Measurements from ENCODE around the gene ZBTB24.
"Not testable (repeated sequence)": the region's sequence is repeated elsewhere in the genome, so short reads cannot be mapped to it uniquely, and the experiment has no call there.

ZBTB24 gene

DNA sequence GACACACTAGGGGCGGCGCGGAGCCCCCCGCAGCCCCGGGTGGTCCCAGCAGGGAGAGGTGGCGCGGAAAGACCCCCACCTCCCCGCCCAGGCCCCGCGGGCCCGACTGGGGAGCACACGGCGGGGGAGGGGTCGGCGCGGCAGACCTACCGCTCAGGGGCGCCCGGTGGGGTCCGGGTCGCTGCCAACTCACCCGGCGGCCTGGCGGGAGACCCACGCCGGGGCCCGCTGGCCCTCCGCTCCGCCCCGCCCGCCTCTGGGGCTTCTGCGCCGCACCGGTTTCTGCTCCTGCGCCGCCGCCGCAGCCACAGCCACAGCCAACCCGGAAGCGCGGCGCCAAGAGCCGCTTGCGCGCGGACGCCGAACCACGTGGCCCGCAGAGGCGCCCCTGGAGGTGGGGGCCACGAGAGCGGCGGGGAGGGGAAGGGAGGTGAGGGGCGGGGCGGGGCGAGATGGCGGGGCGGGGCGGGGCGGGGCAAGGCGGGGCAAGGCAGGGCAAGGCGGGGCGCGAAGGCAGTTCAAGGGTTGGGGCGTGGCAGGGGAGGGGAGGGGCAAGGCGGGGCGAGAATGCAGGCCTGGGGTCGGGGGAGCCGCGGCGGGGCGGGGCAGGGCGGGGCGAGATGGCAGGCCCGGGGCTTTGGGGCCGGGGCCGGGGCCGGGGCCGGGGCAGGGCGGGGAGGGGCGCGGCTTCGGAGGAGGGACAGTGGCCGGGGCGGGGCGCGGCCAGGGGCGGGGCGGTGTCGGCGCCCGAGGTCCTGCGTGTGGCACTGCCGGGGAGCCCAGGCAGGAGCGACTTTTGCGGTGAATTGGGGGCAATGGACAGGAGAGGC, at the start of gene ZBTB24:
TSS of gene ZBTB24 (minus strand) at position 315 of the 830 bp plus-strand sequence. CDS start 1,193 bp downstream, outside the sequence.
- DNase-seq (ENCODE audit: low read depth): peak; percentile 67
- peak within 1 kb of the TSS; percentile 90 for H3K4me3 ChIP-seq (ENCODE audit: low read depth, low read length)

- H3K4me3 ChIP-seq (ENCODE audit: low read depth, low read length): no peak overlapping the region
- no peak for DNase-seq (ENCODE audit: low read depth)
Measured at GRCh38 chr6:109531446-109531845, 48.4 kb upstream of the ZBTB24 start.

- DNase-seq (ENCODE audit: low read depth): no peak
- no peak overlapping the region for H3K4me3 ChIP-seq (ENCODE audit: low read depth, low read length)
Measured at GRCh38 chr6:109527989-109528388, 45.0 kb upstream of the ZBTB24 start.

DNA sequence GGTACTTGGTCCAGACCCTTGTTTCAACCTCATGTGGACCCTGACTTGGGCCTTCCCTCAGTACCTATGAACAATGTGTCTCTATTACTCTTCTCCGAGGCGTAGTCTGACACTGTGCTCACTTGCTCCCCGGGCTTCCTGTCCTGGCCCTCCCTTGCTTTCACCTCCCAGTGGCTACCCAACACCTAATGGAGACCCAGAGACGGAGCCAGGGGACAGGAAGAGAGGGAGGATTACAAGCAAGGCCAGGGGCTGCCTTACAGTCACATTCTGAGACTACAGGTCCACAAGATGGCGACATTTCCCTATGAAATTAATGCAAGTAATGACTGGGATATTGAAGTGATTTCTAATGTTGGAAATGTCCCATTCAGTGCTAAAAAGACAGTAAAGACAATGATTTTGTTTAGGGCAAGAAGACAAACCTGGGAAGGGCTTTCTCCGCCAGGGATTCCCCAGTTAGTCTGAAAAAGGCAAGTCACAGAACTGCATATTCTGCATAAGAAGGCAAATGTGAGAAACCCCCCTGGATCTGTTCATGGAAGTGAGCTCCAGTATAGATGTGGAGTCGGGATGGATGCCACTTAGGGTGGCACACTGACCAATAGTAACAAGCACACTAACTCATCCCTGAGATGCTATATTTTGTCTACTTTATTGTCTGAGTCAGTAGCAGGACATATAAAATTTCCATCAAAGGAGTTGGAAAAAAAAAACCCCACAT, 44.0 kb upstream of the ZBTB24 start:
- no peak for DNase-seq (ENCODE audit: low read depth)
- H3K4me3 ChIP-seq (ENCODE audit: low read depth, low read length): no peak overlapping the region

DNA sequence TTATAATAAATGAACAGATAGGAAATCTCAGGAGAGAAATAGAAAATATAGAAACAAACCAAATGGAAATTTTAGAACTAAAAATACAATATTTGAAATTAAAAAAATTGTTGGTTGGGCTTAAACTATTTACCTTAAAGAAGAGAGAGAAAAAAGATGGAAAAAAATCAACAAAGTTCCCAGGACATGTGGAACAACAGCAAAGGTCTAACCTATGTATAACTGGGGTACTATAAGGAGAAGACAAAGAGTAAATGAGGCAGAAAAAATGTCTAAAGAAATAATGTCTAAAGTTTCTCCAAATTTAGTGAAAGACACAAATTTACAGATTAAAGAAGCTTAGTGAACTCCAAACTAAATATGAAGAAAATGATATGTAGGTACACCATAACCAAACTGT, 41.1 kb upstream of the ZBTB24 start:
- DNase-seq (ENCODE audit: low read depth): no peak

GRCh38 chr6:109523478-109523877, 40.5 kb upstream of the ZBTB24 start:
- DNase-seq (ENCODE audit: low read depth): peak; percentile 30
- H3K4me3 ChIP-seq (ENCODE audit: low read depth, low read length): no peak overlapping the region

More for the DNA sequence above, 41.1 kb upstream of the ZBTB24 start:
- no peak overlapping the region for H3K4me3 ChIP-seq (ENCODE audit: low read depth, low read length)

- no peak overlapping the region for H3K4me3 ChIP-seq (ENCODE audit: low read depth, low read length)
- DNase-seq (ENCODE audit: low read depth): no peak
Measured at GRCh38 chr6:109521080-109521479, 38.1 kb upstream of the ZBTB24 start.

DNA sequence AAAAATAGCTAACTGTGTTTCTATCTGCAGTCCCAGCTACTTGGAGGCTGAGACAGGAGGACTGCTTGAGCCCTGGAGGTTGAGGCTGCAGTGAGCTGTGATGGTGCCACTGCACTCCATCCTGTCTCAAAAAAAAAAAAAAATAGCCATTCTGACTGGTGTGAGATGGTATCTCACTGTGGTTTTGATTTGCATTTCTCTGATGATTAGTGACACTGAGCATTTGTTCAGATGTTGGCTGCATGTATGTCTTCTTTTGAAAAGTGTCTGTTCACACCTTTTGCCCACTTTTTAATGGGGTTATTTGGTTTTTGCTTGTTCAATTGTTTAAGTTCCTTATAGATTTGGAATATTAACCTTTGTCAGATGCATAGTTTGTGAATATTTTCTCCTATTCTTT, 36.6 kb upstream of the ZBTB24 start:
- not testable (repeated sequence) for DNase-seq (ENCODE audit: low read depth); H3K4me3 ChIP-seq (ENCODE audit: low read depth, low read length)

- no peak overlapping the region for H3K4me3 ChIP-seq (ENCODE audit: low read depth, low read length)
- no peak for DNase-seq (ENCODE audit: low read depth)
Measured at GRCh38 chr6:109516929-109517328, 33.9 kb upstream of the ZBTB24 start.

DNA sequence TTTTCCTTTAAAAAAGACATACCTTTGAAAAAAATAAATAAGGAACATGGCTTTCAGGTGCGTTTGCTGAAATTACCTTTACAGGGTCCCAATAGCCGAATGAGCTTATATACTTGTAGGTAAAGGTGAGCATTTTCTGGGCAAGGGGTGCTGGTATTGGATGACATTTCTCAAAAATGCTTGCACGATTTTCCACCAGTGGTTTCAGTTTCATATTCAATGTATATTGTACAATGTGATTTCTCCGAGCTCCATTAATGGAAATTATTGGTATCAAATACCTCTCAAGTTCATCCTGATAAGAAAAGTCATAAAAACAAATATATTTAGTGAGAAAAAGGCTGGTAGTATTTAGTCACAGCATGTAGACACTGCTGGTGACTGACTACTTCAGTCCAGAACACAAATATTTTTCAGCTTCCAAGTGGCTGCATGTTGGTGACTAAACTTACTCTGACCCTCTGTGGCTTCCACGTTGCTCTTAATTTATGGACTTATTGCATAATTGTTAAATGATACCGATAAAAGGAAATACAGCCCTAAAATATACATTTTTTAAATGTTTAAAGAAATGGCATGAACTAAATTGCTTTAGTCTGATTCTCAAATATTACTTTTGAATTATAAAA, 32.9 kb upstream of the ZBTB24 start:
- DNase-seq (ENCODE audit: low read depth): no peak
- no peak overlapping the region for H3K4me3 ChIP-seq (ENCODE audit: low read depth, low read length)

GRCh38 chr6:109514946-109515345, 31.9 kb upstream of the ZBTB24 start:
- no peak overlapping the region for H3K4me3 ChIP-seq (ENCODE audit: low read depth, low read length)
- no peak for DNase-seq (ENCODE audit: low read depth)

GRCh38 chr6:109513571-109514071, 30.6 kb upstream of the ZBTB24 start:
- DNase-seq (ENCODE audit: low read depth): peak; percentile 51
- H3K4me3 ChIP-seq (ENCODE audit: low read depth, low read length): no peak overlapping the region

DNA sequence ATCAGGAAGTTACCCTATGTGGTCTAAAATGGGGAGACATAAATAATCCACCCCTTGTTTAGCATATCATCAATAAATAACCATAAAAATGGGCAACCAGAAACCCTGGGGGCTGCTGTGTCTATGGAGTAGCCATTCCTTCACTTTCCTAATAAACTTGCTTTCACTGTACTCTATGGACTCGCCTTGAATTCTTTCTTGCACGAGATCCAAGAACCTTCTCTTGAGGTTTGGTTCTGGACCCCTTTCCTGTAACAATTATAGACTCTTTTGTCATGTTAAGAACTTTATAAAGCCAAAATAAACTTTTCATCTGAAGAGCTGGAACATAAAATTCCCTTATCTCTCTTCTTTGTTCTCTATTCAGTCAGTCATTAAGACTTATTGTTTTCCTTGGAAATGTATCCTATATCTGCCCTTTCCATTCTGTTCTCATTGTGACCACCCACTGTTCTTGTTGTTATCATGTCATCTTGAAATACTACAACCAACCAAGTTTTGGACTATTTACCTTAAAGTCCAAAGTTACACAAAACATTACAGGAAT, 29.3 kb upstream of the ZBTB24 start:
- no peak for DNase-seq (ENCODE audit: low read depth)
- H3K4me3 ChIP-seq (ENCODE audit: low read depth, low read length): no peak overlapping the region

GRCh38 chr6:109511832-109512231, 28.8 kb upstream of the ZBTB24 start:
- H3K4me3 ChIP-seq (ENCODE audit: low read depth, low read length): no peak overlapping the region
- DNase-seq (ENCODE audit: low read depth): no peak

DNA sequence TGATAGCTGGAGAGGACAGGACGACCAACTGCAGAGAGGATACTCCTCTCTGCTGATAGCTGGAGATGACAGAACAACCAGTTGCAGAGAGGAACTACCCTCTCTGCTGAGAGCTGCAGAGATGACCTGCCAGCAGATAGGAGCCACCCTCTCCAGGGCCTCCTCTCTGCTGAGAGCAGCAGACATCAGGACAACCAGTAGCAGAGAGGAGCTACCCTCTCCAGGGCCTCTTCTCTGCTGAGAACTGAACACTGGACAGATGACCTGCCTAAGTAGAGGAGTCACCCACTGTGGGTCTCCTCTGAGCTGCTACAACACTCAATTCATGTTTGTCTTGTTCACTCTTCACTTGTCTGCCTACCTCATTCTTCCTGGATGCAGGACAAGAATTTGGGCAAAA, 27.3 kb upstream of the ZBTB24 start:
- no peak overlapping the region for H3K4me3 ChIP-seq (ENCODE audit: low read depth, low read length)
- no peak for DNase-seq (ENCODE audit: low read depth)

GRCh38 chr6:109508166-109508860, 25.3 kb upstream of the ZBTB24 start:
- DNase-seq (ENCODE audit: low read depth): no peak
- H3K4me3 ChIP-seq (ENCODE audit: low read depth, low read length): no peak overlapping the region

DNA sequence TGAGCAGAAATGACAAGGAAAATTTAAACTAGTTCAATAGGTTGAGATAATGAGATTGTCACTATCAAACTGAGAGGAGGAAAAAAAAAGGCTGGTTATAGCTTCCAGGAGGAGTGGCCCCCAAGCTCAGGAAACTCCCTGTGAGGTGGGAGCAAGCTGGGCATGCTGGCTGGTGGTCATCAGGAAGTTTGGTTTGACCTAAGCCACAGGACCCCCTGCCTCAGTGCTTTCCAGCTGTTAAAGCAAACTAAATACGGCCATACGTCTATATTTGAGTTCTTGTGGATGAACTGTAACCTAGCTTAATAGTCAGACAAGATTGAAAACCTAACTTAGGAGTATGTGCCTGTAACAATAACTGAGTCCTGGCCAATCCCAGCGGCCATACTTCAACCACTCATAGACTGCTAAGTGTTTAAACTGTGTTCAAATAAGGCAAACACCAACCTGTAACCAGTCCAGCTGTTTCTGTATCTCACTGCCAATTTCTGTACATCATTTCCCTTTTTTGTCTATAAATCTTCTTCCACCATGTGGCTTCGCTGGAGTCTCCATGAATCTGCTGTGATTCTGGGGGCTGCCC, 24.6 kb upstream of the ZBTB24 start:
- DNase-seq (ENCODE audit: low read depth): no peak
- no peak overlapping the region for H3K4me3 ChIP-seq (ENCODE audit: low read depth, low read length)

DNA sequence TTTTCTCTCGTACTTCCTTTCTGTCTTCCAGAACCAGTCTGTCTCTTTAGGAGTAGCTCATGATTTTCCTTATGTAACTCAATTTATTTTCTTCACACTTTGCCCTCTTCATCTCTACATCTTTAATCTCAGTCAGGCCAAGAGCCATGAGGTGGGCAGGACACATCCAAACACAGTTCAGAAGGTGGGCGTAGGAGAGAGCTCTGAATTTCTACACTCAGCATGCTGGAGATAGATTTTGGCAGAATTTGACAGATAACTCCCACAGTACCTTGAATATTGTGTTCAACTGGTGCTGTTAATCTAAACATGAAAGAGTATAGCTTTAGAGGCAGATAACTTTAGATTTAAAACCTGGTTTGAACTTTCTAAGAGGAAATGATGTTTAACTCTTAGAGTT, 23.8 kb upstream of the ZBTB24 start:
- H3K4me3 ChIP-seq (ENCODE audit: low read depth, low read length): no peak overlapping the region
- no peak for DNase-seq (ENCODE audit: low read depth)

DNA sequence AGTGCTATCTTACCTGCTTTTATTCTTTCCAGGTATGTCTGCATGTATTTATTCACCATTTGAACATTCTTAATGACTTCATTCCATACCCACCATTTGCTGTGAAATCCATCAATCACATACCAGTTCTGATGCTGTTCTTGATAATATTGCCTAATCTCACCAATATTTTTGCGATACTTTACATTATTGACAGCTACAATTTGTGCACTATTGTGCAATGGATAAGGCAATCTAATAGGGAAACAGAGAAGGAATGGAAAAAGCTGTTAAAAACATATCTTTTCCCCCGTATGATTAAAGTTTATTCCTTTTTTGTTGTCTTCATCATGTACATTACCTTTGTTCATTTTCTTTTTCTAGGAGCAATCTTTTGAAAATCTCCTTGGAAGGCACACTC, 23.3 kb upstream of the ZBTB24 start:
- no peak for DNase-seq (ENCODE audit: low read depth)
- no peak overlapping the region for H3K4me3 ChIP-seq (ENCODE audit: low read depth, low read length)
